Urinary bladder (tissue), 4 donors: ENCODE measurements around the gene CCDC197. TPM values are rescaled to one million over a fixed set of nuclear protein-coding genes. Genes with fewer than 3 reads are reported as not detected.

ENCODE experiments used
- DNase-seq: peaks from one replicate; pipeline ENCODE4 v3.0.0-alpha.2; 2015; ENCODE audit errors: extremely low spot score
- H3K27ac ChIP-seq: one replicate; pipeline ENCODE4 v1.5.1; 2013; ENCODE audit warnings: low read depth, mild to moderate bottlenecking, moderate library complexity
- H3K36me3 ChIP-seq: one replicate; pipeline ENCODE4 v1.6.1; 2013; ENCODE audit warnings: mild to moderate bottlenecking, moderate library complexity; ENCODE audit not compliant: insufficient read depth
- H3K4me1 ChIP-seq: one replicate; pipeline ENCODE4 v1.6.1; 2013; ENCODE audit warnings: mild to moderate bottlenecking, moderate library complexity; ENCODE audit not compliant: insufficient read depth
- H3K4me3 ChIP-seq: one replicate; pipeline ENCODE4 v1.5.1; 2013; ENCODE audit warnings: low read depth, low read length
- WGBS: extraction: QIAGEN DNeasy Blood & Tissue Kit; methylation state at CpG from one replicate; pipeline ENCODE4 v1.1.7; 2013; 5-methylcytosine and 5-hydroxymethylcytosine counted together
- polyA plus RNA-seq: library from polyadenylated mRNA; stranded (reverse); fragments of 200-250 nt; gene quantifications from one replicate; pipeline ENCODE4 v1.2.3, GENCODE V29; 2013
- total RNA-seq: library from RNA; depleted of rRNA; stranded (reverse); fragments of >200 nt; gene quantifications from one replicate; pipeline ENCODE4 v1.2.3, GENCODE V29; 2014
- donor health status: healthy with polysubstance abuse.
- donor health status: healthy.

The CCDC197 gene
- total RNA-seq (not detected), polyA plus RNA-seq (not detected)

DNA sequence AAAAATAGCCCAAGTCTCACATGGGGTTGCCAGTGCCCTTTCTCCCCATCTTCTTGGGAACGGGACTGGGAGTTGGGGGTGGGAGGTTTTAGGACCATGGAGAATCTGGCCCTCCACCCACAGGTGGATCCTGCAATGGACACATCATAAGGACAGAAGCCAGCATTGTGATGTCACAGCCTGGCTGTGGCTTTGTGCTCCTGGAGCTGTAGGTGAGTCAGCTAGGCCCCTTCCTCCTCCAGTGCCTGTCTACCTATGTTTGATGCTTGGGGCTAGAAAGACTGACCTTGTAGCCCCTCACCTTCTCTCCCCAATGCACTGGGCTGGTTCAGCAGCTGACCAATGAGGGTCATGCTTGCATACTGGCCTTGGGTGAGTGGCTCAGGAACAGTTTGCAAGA lies at the start of gene CCDC197:
CCDC197 (plus strand) TSS at position 220 of the 400 bp plus-strand sequence. CDS start 831 bp downstream, outside the sequence.
- DNase-seq = no peak
- WGBS = 81% methylated on average over 1 of the region's 1 CpG
- H3K36me3 ChIP-seq = no peaks in the 10 kb centered on the region
- H3K4me1 ChIP-seq = no peaks in the 10 kb centered on the region
- no peak within 1 kb of the TSS for H3K4me3 ChIP-seq
- H3K27ac ChIP-seq = no peak within 1 kb of the TSS

DNA sequence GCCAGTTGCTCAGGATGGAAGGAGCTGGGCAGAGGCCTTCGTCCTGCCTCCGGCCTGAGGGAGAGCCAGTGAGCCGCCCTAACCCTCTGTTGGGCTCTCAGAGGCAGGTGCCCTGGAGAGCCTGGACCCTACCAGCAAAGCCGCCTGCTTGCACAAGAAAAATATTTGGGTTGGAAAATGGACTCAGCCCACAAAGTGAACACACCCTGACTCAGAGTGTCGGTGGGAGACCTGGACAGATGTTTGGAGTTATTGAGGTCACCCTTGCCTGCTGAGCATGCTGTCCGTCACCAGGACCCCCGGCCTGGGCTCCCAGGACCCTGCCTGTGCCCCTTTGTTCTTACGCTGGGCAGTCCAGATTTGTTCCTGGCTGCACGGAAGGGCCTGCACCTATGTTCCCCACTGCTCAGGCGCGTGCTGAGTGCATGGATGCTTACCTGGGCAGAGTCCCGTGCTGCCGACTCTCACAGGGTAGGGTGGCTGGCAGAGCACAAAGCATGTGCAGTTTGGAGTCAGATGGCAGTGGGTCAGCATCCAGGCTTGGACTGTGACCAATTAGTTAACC lies 47.5 kb upstream of the CCDC197 start:
- no peak overlapping the region for H3K27ac ChIP-seq
- no peak overlapping the region for H3K4me3 ChIP-seq
- no peaks in the 10 kb centered on the region for H3K36me3 ChIP-seq
- WGBS = 89% methylated on average over 13 of the region's 13 CpGs
- DNase-seq = no peak
- H3K4me1 ChIP-seq = no peaks in the 10 kb centered on the region

DNA sequence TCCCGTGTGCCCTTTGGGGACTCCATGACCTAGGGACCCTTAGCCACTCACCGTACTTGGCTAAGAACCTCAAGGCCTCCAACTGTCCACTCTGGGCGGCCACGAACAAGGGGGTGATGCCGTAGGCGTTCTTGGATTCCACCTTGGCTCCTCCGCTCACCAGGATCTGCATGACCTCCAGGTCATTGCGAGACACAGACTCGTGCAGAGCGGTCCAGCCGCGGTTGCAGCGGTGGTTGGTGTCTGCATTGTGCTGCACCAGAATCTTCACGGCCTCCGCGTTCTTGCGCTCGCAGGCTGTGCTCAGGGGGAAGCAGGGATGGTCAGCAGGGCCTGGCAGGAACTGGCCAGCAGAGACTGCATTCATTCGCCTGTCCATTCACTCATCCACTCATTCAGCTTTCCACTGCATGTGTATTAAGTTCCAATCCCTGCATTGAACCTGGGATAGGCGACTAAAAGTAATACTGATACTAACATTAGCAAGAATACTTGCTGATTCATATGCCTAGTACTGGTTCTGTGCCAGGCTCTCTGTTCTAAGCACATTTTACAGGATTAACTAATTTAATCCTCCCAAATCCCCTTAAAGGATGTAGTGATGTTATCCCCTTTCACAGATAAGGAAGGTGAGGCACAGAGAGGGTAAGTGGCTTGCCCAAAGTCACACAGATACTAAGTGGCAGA lies 46.0 kb upstream of the CCDC197 start:
- Histone ChIP-seq H3K4me3 (no peak overlapping the region), H3K4me1 (no peaks in the 10 kb centered on the region), H3K36me3 (no peaks in the 10 kb centered on the region), H3K27ac (no peak overlapping the region)
- DNase-seq = no peak
- 86% methylated on average over 20 of the region's 20 CpGs for WGBS

DNA sequence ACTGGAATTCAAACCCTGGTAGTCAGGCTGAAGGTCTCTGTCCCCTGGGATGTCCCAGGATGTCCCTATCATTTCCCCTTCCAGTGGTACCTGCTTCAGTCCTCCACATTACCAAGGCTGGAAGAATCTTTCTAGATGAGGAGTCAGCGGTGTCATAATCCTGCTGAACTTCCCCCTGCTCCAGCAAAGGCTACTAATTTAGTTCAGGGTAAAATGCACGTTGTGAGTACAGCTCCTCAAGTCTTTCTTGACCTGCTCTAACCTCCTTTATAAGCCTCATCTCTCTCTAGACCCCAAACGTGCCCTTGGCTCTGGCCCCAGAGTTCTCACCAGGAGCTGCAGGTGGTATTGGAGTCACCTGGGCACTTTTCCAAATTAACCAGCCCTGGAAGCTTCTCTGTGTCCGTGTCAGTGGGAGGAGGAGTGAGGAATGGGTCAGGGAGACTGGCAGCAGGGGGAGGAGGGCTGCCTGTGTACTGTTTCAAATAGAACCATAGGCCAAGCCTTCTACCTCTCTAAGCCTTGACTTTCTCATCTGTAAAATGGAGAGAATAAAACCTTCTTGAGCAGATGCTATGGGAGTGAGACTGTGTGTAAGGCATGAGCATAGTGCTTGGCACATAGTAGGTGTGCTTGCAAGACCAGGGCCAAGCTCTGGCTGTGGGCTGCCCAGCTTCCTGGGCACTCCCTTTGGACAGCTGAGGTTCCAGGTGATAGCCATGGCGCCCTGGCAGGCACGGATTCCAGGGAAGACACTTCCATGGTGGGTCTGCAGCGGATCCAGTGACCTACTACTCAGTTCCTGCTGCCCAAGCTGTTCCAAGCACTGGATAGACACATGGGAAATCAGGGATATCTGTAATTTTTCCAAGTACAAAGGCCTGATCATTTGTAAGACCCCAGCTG lies 45.2 kb upstream of the CCDC197 start:
- Histone ChIP-seq H3K4me1 (no peaks in the 10 kb centered on the region), H3K27ac (no peak overlapping the region), H3K4me3 (no peak overlapping the region), H3K36me3 (no peaks in the 10 kb centered on the region)
- DNase-seq = no peak
- 63% methylated on average over 7 of the region's 7 CpGs for WGBS

DNA sequence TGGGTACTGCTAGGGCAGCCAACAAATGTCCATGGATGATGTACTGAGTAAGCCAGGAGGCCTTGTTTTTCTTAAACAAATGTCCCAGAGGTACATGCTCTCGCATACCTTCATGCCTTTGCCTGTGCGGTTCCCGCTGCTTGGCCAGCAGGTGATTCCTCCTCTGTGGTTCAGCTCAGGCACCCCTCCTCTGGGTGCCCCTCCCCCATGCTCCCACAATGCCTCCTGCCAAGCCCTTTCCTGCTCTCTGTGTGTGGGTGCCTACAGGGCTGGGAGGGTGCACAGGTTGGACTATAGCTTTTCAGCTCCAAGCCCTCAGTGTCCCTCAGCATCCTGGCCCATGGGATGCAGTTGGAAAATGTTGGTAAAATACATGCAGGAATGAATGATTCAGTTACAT lies 44.3 kb upstream of the CCDC197 start:
- DNase-seq = no peak
- no peak overlapping the region for H3K4me3 ChIP-seq
- WGBS = 79% methylated on average over 3 of the region's 3 CpGs
- no peaks in the 10 kb centered on the region for H3K4me1 ChIP-seq
- H3K27ac ChIP-seq = no peak overlapping the region
- H3K36me3 ChIP-seq = no peaks in the 10 kb centered on the region

DNA sequence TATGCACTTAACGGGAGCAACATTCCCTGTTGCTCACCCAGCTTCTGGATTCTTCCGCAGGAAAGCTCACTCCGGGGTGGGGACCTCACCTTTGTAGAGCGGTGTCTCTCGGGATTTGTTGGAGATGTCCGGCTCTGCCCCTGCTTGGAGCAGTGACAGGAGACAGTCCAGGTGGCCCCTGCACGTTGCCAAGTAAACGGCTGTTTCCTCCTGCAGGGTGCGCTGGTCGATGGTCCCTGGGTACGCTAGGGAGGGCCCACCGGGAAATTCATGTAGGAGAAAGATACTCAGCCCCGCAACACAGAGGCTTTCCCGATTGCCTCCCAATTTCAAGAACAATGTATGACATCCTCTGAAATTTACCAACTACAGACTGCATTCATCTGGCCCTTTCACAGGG lies 43.8 kb upstream of the CCDC197 start:
- H3K4me1 ChIP-seq = no peaks in the 10 kb centered on the region
- H3K4me3 ChIP-seq = no peak overlapping the region
- no peak for DNase-seq
- no peaks in the 10 kb centered on the region for H3K36me3 ChIP-seq
- H3K27ac ChIP-seq = no peak overlapping the region
- WGBS = 47% methylated on average over 14 of the region's 14 CpGs

DNA sequence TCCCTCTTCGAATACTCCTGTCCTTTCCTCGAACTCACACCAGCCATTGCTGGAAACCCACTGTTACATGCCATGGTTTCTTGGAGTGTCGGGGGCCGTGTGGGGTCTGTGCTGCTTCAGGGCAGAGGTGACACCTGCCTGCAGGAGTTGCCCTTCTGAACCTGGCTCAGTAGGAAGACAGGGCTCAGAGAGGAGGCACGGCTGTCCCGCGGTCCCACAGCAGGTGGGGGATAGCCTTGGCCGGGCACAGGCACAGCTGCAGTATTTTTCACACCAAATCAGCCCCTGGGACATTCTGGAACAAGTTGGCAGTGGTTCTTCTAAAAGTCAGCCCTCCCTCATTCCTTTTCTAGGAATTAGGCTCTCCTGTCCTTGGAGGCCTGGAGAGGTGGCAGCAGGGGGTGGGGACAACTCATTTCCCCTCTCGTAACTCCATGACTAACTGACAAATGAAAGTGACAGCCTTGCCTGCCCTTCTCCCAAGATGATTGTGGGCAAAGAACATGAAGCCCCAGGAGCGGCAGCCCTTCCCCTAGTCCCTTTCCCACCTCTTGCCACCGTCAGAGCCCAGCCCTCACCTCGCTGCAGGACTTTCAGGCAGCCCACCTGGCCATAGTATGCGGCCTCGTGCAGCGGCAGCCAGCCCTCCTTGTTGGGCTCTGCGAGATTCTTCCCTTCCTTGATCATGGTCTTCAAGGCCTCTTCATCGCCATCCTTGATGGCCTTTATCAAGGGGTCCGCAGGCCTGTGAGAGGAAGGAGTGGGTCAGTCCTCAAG lies 43.2 kb upstream of the CCDC197 start:
- H3K4me1 ChIP-seq = no peaks in the 10 kb centered on the region
- WGBS = 83% methylated on average over 18 of the region's 18 CpGs
- DNase-seq = no peak
- no peak overlapping the region for H3K27ac ChIP-seq
- H3K36me3 ChIP-seq = no peaks in the 10 kb centered on the region
- no peak overlapping the region for H3K4me3 ChIP-seq

DNA sequence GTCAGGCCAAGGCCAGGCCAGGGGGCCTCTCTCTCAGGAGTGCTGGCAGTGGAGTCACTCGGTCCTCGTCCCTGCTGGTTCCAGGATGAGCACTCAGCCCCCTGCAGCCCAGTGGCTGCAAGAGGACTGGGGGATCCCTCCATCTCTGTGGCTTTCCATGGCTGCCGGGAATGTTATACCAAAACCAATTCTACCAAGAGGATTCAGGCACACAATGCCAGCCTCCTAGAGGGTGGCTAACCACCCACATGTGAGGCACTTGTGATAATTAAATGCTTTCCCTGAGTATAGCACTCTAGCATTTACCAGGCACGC lies 42.6 kb upstream of the CCDC197 start:
- Histone ChIP-seq H3K4me3 (no peak overlapping the region), H3K27ac (no peak overlapping the region), H3K36me3 (no peaks in the 10 kb centered on the region), H3K4me1 (no peaks in the 10 kb centered on the region)
- no peak for DNase-seq
- WGBS = 85% methylated on average over 4 of the region's 4 CpGs

DNA sequence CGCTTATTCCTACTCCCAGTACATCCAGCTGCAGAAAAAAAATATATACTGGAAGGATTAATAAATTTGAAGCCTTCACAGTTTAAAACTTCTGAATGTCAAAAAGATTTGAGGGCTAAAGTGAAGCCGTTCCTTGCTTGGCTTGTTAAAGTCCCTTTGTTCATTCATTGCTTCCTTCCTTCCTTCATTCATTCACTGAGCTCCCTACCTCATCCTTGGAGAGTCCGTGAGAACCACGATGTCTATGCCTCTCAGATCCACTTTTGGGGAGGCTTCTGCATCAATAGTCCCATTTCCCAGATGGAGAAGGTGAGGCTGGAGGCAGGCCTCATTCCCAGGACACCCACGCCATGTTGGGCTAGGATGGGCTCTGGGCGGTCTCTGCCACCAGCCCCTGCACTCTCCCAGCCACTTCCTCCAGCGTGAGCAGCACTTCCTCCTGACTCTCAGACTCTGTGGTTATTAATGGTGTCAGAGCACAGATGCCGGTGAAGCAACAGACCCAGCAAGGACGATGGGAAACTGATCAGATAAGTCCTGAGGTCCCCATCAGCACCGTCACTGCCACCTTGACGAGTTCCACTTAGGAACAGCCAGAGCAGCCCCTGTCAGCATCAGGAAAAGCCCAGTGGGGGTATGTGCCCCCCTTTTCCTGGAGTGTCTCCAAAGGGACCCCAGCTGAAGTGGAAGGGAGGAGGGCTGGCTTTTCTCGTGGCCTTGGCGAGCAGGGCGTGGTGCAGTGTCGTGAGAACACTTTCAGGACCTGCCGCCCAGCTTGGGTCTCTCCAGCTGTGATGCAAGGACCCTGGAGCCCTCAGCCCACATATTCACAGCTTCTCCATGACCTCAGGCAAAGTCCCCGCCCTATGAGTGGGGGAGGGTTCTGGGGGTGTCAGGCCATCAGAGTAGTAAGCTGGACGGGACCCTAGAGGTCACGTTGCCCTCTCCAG lies 41.9 kb upstream of the CCDC197 start:
- Histone ChIP-seq H3K4me3 (no peak overlapping the region), H3K4me1 (no peaks in the 10 kb centered on the region), H3K27ac (no peak overlapping the region), H3K36me3 (no peaks in the 10 kb centered on the region)
- WGBS = 63% methylated on average over 19 of the region's 19 CpGs
- DNase-seq = no peak

DNA sequence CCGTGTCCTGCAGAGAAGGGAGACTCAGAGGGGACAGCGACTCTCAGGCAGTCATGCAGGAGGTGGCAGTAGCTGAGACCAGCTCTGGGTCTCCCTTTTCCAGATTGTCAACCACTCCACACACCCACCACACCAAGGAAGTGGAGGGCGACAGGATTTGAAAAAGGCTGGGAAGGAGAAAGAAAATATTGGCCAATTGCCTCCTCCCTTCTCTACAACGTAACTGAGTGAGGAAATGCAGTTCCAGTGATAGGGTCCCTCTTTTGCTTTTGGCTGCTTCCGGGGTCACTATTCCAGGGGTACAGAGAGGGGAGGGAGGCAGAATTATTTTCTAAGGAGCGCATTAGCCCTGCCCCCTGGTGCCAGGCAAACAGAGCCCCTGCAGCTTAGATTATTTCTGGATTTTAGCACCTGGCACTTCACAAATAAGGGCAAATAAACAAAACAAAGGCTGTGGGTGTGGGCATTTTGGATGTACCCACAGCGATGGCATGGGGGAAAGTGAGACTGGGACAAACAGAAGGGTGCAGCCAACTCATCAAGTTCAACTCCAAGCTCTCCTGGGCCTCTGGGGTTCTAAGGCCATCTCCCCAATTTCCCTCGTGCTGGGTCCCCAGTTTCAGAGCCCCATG lies 41.1 kb upstream of the CCDC197 start:
- DNase-seq = no peak
- Histone ChIP-seq H3K4me1 (no peaks in the 10 kb centered on the region), H3K36me3 (no peaks in the 10 kb centered on the region), H3K27ac (no peak overlapping the region), H3K4me3 (no peak overlapping the region)
- WGBS = 62% methylated on average over 8 of the region's 8 CpGs

DNA sequence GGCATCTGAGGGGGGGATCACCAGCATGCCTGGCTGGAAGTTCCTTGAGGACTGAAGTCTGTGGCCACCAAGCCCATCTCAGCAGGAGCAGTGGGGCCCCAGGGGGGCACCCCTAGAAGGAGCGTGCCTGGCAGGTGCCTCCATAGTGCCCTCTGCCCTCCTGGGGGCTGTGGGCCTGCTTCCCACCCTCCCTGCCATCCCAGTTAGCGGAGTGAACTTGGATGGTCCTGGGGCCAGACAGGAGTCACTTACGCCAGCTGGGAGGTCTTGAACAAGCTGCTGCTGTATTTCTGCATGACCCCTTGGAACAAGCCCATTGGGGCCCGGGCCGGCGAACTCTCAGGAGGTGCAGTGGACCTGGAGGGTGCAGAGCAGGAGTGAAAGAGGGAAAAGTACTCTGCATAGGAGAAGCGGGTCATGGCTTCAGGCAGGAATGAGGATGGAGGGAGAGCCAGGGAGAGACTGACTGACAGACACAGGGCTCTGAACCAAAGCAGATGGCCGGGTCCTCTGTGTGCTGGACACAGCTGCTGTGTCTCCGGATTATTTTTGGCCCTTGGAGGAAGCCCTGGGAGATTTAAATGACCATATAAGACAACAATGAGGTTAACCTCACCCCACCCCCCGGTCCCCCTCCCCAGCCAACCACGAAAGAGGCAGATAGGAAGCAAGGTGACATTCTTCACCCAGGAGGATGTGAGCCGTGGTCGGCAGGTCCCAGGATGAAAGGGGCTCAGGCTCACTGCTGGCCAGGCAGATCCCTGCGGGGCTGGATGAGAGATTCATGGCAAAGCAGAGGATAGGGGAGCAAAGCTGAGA lies 40.4 kb upstream of the CCDC197 start:
- Histone ChIP-seq H3K27ac (no peak overlapping the region), H3K4me3 (no peak overlapping the region), H3K36me3 (no peaks in the 10 kb centered on the region), H3K4me1 (no peaks in the 10 kb centered on the region)
- WGBS = 39% methylated on average over 14 of the region's 14 CpGs
- no peak for DNase-seq

DNA sequence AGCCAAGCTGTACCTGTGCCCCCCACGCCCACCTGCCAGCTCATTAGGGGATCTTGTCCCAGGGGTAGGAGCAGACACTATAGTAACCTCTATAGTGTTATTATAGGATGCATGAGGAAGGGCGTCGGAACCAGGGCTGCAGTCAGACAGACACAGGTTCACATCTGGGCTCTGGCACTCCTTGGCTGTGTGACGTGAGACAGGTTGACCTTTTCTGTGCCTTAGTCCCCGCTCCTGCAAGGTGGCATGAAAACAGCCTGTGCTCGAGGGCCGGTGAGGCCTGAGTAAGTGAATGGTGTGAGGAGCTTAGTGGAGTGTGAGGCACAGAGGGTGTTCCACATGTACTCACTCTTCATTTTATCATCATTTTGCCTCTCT lies 39.8 kb upstream of the CCDC197 start:
- H3K4me3 ChIP-seq = no peak overlapping the region
- no peaks in the 10 kb centered on the region for H3K36me3 ChIP-seq
- DNase-seq = no peak
- H3K27ac ChIP-seq = no peak overlapping the region
- 78% methylated on average over 7 of the region's 7 CpGs for WGBS
- no peaks in the 10 kb centered on the region for H3K4me1 ChIP-seq
